Measurements from ENCODE around the gene OSBPL6. TPM values are rescaled to one million over a fixed set of nuclear protein-coding genes. Genes with fewer than 3 reads are reported as not detected.

Gene OSBPL6
- total and polyA plus RNA-seq, 2 donors (not counting 1 experiment from before 2014, with no cell fraction given), result 0.06 TPM; not detected in 1

DNA sequence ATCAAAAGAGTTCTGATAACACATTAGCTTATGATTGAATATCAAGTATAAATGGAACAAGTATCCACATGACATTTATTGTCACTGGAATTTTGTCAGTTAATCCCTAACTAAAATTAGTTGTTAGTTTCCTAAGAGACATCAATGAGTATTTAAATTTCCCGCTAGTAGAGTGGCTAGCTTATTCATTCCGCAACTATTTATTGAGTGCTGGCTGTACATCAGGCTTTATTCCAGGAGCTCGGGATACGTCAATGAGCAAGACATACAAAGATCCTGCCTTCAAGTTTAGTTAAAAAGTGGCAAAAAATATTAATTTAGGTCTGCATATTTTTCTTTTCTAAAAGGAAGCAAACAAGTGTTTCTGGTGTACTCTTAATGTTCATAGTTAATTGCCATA lies 197.4 kb downstream of the OSBPL6 start:
- no peak overlapping the region for H3K27ac ChIP-seq (ENCODE audit: low read length in 2 of 2)
- no peak overlapping the region for H3K27ac Mint-ChIP-seq
- no peaks in the 10 kb centered on the region for H3K4me1 Mint-ChIP-seq
- H3K9ac ChIP-seq (ENCODE audit: low read length), result no peak overlapping the region
- ATAC-seq (ENCODE audit: low read depth), result no peak
- TF ChIP-seq, protein P1, sequence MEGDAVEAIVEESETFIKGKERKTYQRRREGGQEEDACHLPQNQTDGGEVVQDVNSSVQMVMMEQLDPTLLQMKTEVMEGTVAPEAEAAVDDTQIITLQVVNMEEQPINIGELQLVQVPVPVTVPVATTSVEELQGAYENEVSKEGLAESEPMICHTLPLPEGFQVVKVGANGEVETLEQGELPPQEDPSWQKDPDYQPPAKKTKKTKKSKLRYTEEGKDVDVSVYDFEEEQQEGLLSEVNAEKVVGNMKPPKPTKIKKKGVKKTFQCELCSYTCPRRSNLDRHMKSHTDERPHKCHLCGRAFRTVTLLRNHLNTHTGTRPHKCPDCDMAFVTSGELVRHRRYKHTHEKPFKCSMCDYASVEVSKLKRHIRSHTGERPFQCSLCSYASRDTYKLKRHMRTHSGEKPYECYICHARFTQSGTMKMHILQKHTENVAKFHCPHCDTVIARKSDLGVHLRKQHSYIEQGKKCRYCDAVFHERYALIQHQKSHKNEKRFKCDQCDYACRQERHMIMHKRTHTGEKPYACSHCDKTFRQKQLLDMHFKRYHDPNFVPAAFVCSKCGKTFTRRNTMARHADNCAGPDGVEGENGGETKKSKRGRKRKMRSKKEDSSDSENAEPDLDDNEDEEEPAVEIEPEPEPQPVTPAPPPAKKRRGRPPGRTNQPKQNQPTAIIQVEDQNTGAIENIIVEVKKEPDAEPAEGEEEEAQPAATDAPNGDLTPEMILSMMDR (IDR thresholded peaks at IDR 0.05), result no peak
- TF ChIP-seq EZH2 (IDR thresholded peaks at IDR 0.05; ENCODE audit: borderline replicate concordance, insufficient read depth, low read depth, low read length, poor library complexity, severe bottlenecking), result no peak
- H3K9me3 Mint-ChIP-seq (ENCODE audit: insufficient read depth), result no peaks in the 10 kb centered on the region
- CTCF ChIA-PET, result interaction anchor here (1.3 to 2.0 kb wide), 3 partner anchors 9 to 22 kb away, joined by 3 to 11 read pairs (median 4); no protein-coding TSS in a partner anchor
- H3K4me3 Mint-ChIP-seq, result no peak overlapping the region
- no peaks in the 10 kb centered on the region for H3K79me2 ChIP-seq (ENCODE audit: control insufficient read depth, insufficient read depth, low read length)
- H3K36me3 ChIP-seq (replicated peaks in 1 of 2; ENCODE audit: control extremely low read depth in 1 of 2, control insufficient read depth in 1 of 2, extremely low read depth in 1 of 2, insufficient read depth in 2 of 2, low read length in 1 of 2), result no peaks in the 10 kb centered on the region
- no peaks in the 10 kb centered on the region for H3K27me3 Mint-ChIP-seq
- no peak for DNase-seq
- no peaks in the 10 kb centered on the region for H3K9me3 ChIP-seq (ENCODE audit: control extremely low read depth in 1 of 3, control insufficient read depth in 2 of 3, insufficient read depth in 1 of 3, low read length in 2 of 3)
- H2AFZ ChIP-seq (ENCODE audit: insufficient read depth, low read depth, low read length, poor library complexity, severe bottlenecking), result no peak overlapping the region
- H4K20me1 ChIP-seq (ENCODE audit: control insufficient read depth, insufficient read depth, low read length, poor library complexity, severe bottlenecking), result no peaks in the 10 kb centered on the region
- intact Hi-C loops (cut with micrococcal nuclease), result no loop called here
- no peaks in the 10 kb centered on the region for H3K27me3 ChIP-seq (replicated peaks in 1 of 4; ENCODE audit: control extremely low read depth in 1 of 4, control insufficient read depth in 3 of 4, insufficient read depth in 4 of 4, low read length in 3 of 4)
- 96% methylated on average over 4 of the region's 4 CpGs for WGBS (ENCODE audit: insufficient coverage)
- H3K4me1 ChIP-seq (ENCODE audit: control insufficient read depth in 2 of 2, insufficient read depth in 2 of 2, low read length in 2 of 2), result no peaks in the 10 kb centered on the region
- no peak overlapping the region for H3K4me3 ChIP-seq (ENCODE audit: control extremely low read depth in 1 of 5, extremely low read depth in 1 of 5, insufficient read depth in 1 of 5, low read depth in 2 of 5, low read length in 4 of 5)
- POLR2A ChIA-PET, result no interaction called here
- H3K4me2 ChIP-seq (replicated peaks; ENCODE audit: low read depth, low read length, poor library complexity, severe bottlenecking), result no peak overlapping the region

DNA sequence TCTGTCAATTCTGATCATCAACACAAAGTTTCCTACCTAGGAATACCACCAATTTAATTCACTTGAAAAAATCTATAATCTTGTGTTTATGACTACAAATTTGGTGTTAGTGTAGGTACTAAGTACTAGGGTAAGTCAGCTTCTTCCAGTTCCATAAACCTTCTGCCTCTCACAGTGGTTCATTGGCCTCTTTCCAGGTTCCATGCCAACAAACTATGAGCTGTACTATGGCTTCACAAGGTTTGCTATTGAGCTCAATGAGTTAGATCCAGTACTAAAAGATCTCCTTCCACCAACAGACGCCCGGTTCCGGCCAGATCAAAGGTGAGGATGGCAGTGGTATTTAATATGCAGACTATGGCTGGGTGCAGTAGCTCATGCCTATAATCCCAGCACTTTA lies 197.9 kb downstream of the OSBPL6 start:
- intact Hi-C loops (cut with micrococcal nuclease), result no loop called here
- no peaks in the 10 kb centered on the region for H3K27me3 ChIP-seq (replicated peaks in 1 of 4; ENCODE audit: control extremely low read depth in 1 of 4, control insufficient read depth in 3 of 4, insufficient read depth in 4 of 4, low read length in 3 of 4)
- H3K9me3 ChIP-seq (ENCODE audit: control extremely low read depth in 1 of 3, control insufficient read depth in 2 of 3, insufficient read depth in 1 of 3, low read length in 2 of 3), result no peaks in the 10 kb centered on the region
- no peaks in the 10 kb centered on the region for H3K79me2 ChIP-seq (ENCODE audit: control insufficient read depth, insufficient read depth, low read length)
- Mint-ChIP-seq H3K27me3 (no peaks in the 10 kb centered on the region), H3K27ac (no peak overlapping the region), H3K4me1 (no peaks in the 10 kb centered on the region), H3K4me3 (no peak overlapping the region), H3K9me3 (ENCODE audit: insufficient read depth) (no peaks in the 10 kb centered on the region)
- H3K4me1 ChIP-seq (ENCODE audit: control insufficient read depth in 2 of 2, insufficient read depth in 2 of 2, low read length in 2 of 2), result no peaks in the 10 kb centered on the region
- no peak for DNase-seq
- no peak for ATAC-seq (ENCODE audit: low read depth)
- H3K9ac ChIP-seq (ENCODE audit: low read length), result no peak overlapping the region
- POLR2A ChIA-PET, result no interaction called here
- H3K36me3 ChIP-seq (replicated peaks in 1 of 2; ENCODE audit: control extremely low read depth in 1 of 2, control insufficient read depth in 1 of 2, extremely low read depth in 1 of 2, insufficient read depth in 2 of 2, low read length in 1 of 2), result no peaks in the 10 kb centered on the region
- no peak overlapping the region for H3K4me2 ChIP-seq (replicated peaks; ENCODE audit: low read depth, low read length, poor library complexity, severe bottlenecking)
- CTCF ChIA-PET, result interaction anchor here (0.6 to 2.0 kb wide), 4 partner anchors 9 to 67 kb away, joined by 3 to 11 read pairs (median 4); no protein-coding TSS in a partner anchor
- WGBS (ENCODE audit: insufficient coverage), result no CpG with 5 or more reads among the region's 3 CpGs
- no peaks in the 10 kb centered on the region for H4K20me1 ChIP-seq (ENCODE audit: control insufficient read depth, insufficient read depth, low read length, poor library complexity, severe bottlenecking)
- H3K27ac ChIP-seq (ENCODE audit: low read length in 2 of 2), result no peak overlapping the region
- no peak overlapping the region for H2AFZ ChIP-seq (ENCODE audit: insufficient read depth, low read depth, low read length, poor library complexity, severe bottlenecking)
- no peak overlapping the region for H3K4me3 ChIP-seq (ENCODE audit: control extremely low read depth in 1 of 5, extremely low read depth in 1 of 5, insufficient read depth in 1 of 5, low read depth in 2 of 5, low read length in 4 of 5)
- no peak for TF ChIP-seq EZH2 (IDR thresholded peaks at IDR 0.05; ENCODE audit: borderline replicate concordance, insufficient read depth, low read depth, low read length, poor library complexity, severe bottlenecking)
- TF ChIP-seq, protein P1 (IDR thresholded peaks at IDR 0.05), result no peak
